GM23338 (cell line): ENCODE results near the gene SLC35A2. TPM values are rescaled to one million over a fixed set of nuclear protein-coding genes. Genes with fewer than 3 reads are reported as not detected.
A peak's percentile ranks its signal among the peaks of the same experiment; 100 is the strongest.

Source experiments
- ATAC-seq: fragments of 200-7000 bp; cut with Tn5 transposase; 3 replicates; pipeline ENCODE4 v1.9.1; 2020
- DNase-seq: peaks from one replicate; pipeline ENCODE4 v3.0.0-alpha.2; 2015; ENCODE audit warnings: low spot score
- H2AFZ ChIP-seq: fragments of 200-600 bp; sonication (generic); 2 replicates; pipeline ENCODE4 v1.8.0; 2016; ENCODE audit warnings: antibody characterized with exemption, mild to moderate bottlenecking, moderate library complexity
- H3F3A ChIP-seq: fragments of 200-600 bp; sonication (generic); replicated peaks from 2 replicates; pipeline ENCODE4 v1.8.0; 2017; ENCODE audit warnings: antibody characterized with exemption, mixed run types, low read depth
- H3K27ac ChIP-seq: fragments of 200-600 bp; sonication (generic); 2 replicates; pipeline ENCODE4 v1.6.1; 2016; ENCODE audit warnings: low read depth
- H3K27me3 ChIP-seq: fragments of 200-600 bp; sonication (generic); 2 replicates; pipeline ENCODE4 v1.8.0; 2016; ENCODE audit warnings: mild to moderate bottlenecking, mixed run types, moderate library complexity; ENCODE audit not compliant: insufficient read depth
- H3K36me3 ChIP-seq: fragments of 200-600 bp; sonication (generic); 2 replicates; pipeline ENCODE4 v1.8.0; 2016; ENCODE audit warnings: mild to moderate bottlenecking; ENCODE audit not compliant: insufficient read depth
- H3K4me1 ChIP-seq: fragments of 200-600 bp; sonication (generic); 2 replicates; pipeline ENCODE4 v1.8.0; 2016; ENCODE audit warnings: mild to moderate bottlenecking, moderate library complexity; ENCODE audit not compliant: insufficient read depth
- H3K4me2 ChIP-seq: fragments of 200-600 bp; sonication (generic); 2 replicates; pipeline ENCODE4 v1.7.1; 2017; ENCODE audit warnings: mixed run types
- H3K4me3 ChIP-seq: fragments of 200-600 bp; sonication (generic); 2 replicates; pipeline ENCODE4 v1.6.1; 2016; ENCODE audit warnings: mixed run types
- H3K79me2 ChIP-seq: fragments of 200-600 bp; sonication (generic); replicated peaks from 2 replicates; pipeline ENCODE4 v1.8.0; 2017; ENCODE audit warnings: mild to moderate bottlenecking; ENCODE audit not compliant: insufficient read depth
- H3K9me2 ChIP-seq: fragments of 200-600 bp; sonication (generic); 2 replicates; pipeline ENCODE4 v1.8.0; 2017; ENCODE audit not compliant: insufficient read depth
- H4K20me1 ChIP-seq: fragments of 200-600 bp; sonication (generic); replicated peaks from 2 replicates; pipeline ENCODE4 v1.8.0; 2017; ENCODE audit warnings: mild to moderate bottlenecking; ENCODE audit not compliant: insufficient read depth
- H3K27ac Mint-ChIP-seq: 2 replicates; pipeline ENCODE4 v1.8.0; 2020; ENCODE audit warnings: inconsistent platforms, mild to moderate bottlenecking, moderate library complexity, mixed read lengths
- H3K27me3 Mint-ChIP-seq: 3 replicates; pipeline ENCODE4 v1.8.0; 2022; ENCODE audit warnings: low read depth, mild to moderate bottlenecking, moderate library complexity, mixed read lengths, inconsistent platforms; ENCODE audit not compliant: insufficient read depth, poor library complexity
- H3K36me3 Mint-ChIP-seq: 3 replicates; pipeline ENCODE4 v1.8.0; 2021; ENCODE audit warnings: low read depth, mild to moderate bottlenecking, inconsistent platforms, moderate library complexity, mixed read lengths
- H3K4me1 Mint-ChIP-seq: 3 replicates; pipeline ENCODE4 v1.8.0; 2020; ENCODE audit warnings: mild to moderate bottlenecking, inconsistent platforms, mixed read lengths
- H3K4me3 Mint-ChIP-seq: 3 replicates; pipeline ENCODE4 v1.8.0; 2021; ENCODE audit warnings: moderate library complexity, mild to moderate bottlenecking, inconsistent platforms, mixed read lengths
- H3K9me3 Mint-ChIP-seq: 3 replicates; pipeline ENCODE4 v1.8.0; 2020; ENCODE audit warnings: moderate library complexity, mild to moderate bottlenecking, inconsistent platforms, mixed read lengths
- CREB1 ChIP-seq: fragments of 250-450 bp; sonication (Bioruptor Pico); IDR thresholded peaks from 2 replicates; pipeline ENCODE4 v1.5.0; 2020; ENCODE audit warnings: low read depth, mild to moderate bottlenecking, moderate library complexity
- CTCF ChIP-seq, 2 experiments: fragments of 200-600 bp in 1 of 2; sonication (generic) in 1 of 2; conservative IDR thresholded peaks; 2 replicates each; pipeline versions ENCODE4 v1.5.1 to v1.6.1; 2016 to 2017; ENCODE audit warnings: antibody characterized with exemption in 2 of 2, low read depth in 2 of 2, mild to moderate bottlenecking in 2 of 2, moderate library complexity in 1 of 2
- EZH2 ChIP-seq: fragments of 200-600 bp; sonication (generic); IDR thresholded peaks from one replicate; pipeline ENCODE4 v1.8.0; 2017; ENCODE audit warnings: antibody characterized with exemption, mild to moderate bottlenecking, low read depth; ENCODE audit not compliant: unreplicated experiment
- NANOG ChIP-seq: IDR thresholded peaks from 2 replicates; pipeline ENCODE4 v1.6.1; 2016; ENCODE audit warnings: antibody characterized with exemption, borderline replicate concordance
- ZNF331 ChIP-seq: fragments of 250-450 bp; sonication (Bioruptor Pico); IDR thresholded peaks from 2 replicates; pipeline ENCODE4 v1.5.0; 2020; ENCODE audit warnings: low read depth, mild to moderate bottlenecking, moderate library complexity
- ZNF462 ChIP-seq: fragments of 250-450 bp; sonication (Bioruptor Pico); IDR thresholded peaks from 2 replicates; pipeline ENCODE4 v1.5.0; 2020; ENCODE audit warnings: mild to moderate bottlenecking, moderate library complexity
- polyA plus RNA-seq: library from polyadenylated mRNA; unstranded; fragments of >200 nt; fragmentation: Nextera tagmentation; extraction: Ambion mirVana; gene quantifications from 2 replicates; pipeline ENCODE4 v1.2.1, GENCODE V29; 2016
- total RNA-seq: library from RNA; depleted of rRNA; stranded (reverse); fragments of >200 nt; shearing (Covaris generic); gene quantifications from 2 replicates; pipeline ENCODE4 v1.2.3, GENCODE V29; 2014

The SLC35A2 gene
- total and polyA plus RNA-seq, 2 experiments from 2014 or later: 13.0 to 16.4 TPM

DNA sequence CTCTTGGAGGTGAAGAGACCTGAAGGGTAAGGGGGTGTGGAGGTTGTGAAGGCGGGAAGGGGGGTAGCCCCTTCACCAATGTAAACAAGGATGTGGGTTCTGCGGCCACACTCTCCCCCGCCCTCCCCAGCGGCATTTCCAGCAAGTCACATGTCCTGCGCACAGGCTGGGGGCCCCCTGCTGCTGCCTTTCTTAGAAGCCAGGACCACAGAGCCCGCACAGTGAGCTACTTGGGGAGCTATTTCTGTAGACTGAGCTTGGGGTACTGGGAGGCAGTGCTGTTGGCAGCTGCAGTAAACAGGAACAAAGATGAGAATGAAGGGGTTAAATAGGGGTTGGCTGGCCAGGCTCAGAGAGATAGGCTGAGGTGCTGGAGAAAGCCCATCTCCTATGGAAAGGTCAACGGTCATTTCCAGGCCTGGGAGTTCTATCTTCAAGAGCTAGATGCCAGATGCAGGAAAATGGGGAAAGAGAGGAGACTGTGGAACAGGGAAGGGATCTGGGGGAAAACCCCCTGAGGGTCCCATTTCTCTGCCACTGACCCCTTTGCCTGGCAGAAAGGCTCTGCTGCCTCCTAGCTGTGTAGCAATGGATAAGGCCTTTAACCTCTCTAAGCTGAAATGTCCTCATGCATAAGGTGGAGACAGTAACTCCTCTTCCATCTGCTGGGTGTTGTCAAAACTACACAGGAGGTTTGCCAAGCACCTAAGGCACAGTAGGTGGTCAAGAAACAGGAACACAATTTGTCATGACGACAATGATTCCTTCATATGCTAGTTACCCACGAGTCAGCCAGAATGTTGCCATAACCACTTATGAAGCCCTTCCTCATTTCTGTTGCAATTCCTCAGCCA, 25.8 kb upstream of the SLC35A2 start:
- Mint-ChIP-seq H3K4me1 (peaks cover 40% of the 10 kb centered on the region), H3K4me3 (peak overlapping the region; percentile 51), H3K27ac (peak overlapping the region; percentile 84), H3K27me3 (peaks cover 13% of the 10 kb centered on the region), H3K36me3 (peaks cover 52% of the 10 kb centered on the region), H3K9me3 (no peaks in the 10 kb centered on the region)
- Histone ChIP-seq H3K36me3 (no peaks in the 10 kb centered on the region), H3F3A (no peaks in the 10 kb centered on the region), H4K20me1 (no peaks in the 10 kb centered on the region), H3K9me2 (no peaks in the 10 kb centered on the region), H3K4me1 (peaks cover 4% of the 10 kb centered on the region; the same call in 1 of the 2 replicates), H3K4me2 (peak overlapping the region; percentile 63), H3K27me3 (no peaks in the 10 kb centered on the region), H3K4me3 (peak overlapping the region; percentile 38; the same call in 1 of the 2 replicates), H3K79me2 (peaks cover 39% of the 10 kb centered on the region), H3K27ac (peak overlapping the region; percentile 86), H2AFZ (no peak overlapping the region)
- peak; percentile 82 for ATAC-seq
- TF ChIP-seq ZNF462 (no peak), CTCF (conservative IDR thresholded peaks at IDR 0.05; ENCODE audit: low read depth in 2 of 2) (peak; percentile 58 to 80), NANOG (no peak), EZH2 (no peak), ZNF331 (CRISPR knock-in tag) (no peak), CREB1 (CRISPR knock-in tag) (no peak)
- peak; percentile 56 for DNase-seq
